ENCODE data around the gene CEP192. TPM values are rescaled to one million over a fixed set of nuclear protein-coding genes. Genes with fewer than 3 reads are reported as not detected.

Gene CEP192
- total and polyA plus RNA-seq, 2 of the 4 experiments (the other 2 are of a cell fraction), result 17.2 to 29.0 TPM

DNA sequence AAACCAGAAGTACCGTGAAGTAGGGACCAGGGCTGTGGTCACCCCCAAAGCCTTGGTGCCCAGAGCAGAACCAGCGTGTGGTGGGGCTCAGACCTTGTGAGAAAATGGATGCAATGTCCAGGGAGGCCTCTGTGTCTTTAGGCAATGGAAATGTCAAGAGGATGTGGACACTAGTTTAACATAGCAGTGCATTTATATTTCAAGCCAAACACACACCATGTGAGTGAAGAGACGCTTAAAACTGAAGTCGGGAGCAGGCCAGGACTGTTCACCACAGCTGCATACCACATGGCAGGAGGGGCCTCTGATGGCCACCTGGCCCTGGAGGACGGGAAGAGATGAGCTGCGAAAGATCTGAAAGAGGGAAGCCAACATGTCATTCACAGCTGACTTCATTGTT is 140.1 kb downstream of the CEP192 start:
- intact Hi-C loops (cut with micrococcal nuclease) (no loop called here), in situ Hi-C loops (cut with MboI; ENCODE audit: low sequenced_read_pairs) (no loop called here), dilution Hi-C loops (cut with HindIII; ENCODE audit: low sequenced_read_pairs, unreplicated experiment) (no loop called here)
- H4K20me1 ChIP-seq (ENCODE audit: insufficient read depth, low read length), result no peaks in the 10 kb centered on the region
- H3K4me2 ChIP-seq (ENCODE audit: low read depth, low read length), result no peak overlapping the region
- BruUV-seq (replicated peaks), result no TSS peak
- no peak overlapping the region for H3K18ac ChIP-seq (ENCODE audit: low read depth, low read length)
- no peak overlapping the region for H3K4me3 ChIP-seq (ENCODE audit: insufficient read depth, low read depth, low read length)
- no peak overlapping the region for H3K27ac ChIP-seq (ENCODE audit: insufficient read depth, low read length)
- H2AK9ac ChIP-seq (replicated peaks; ENCODE audit: low read depth, low read length, poor library complexity), result no peak overlapping the region
- no peak overlapping the region for H3K9ac ChIP-seq (ENCODE audit: low read depth, low read length)
- no peak overlapping the region for H2BK15ac ChIP-seq (ENCODE audit: low read depth, low read length)
- no peaks in the 10 kb centered on the region; the same call in 1 of the 2 replicates for H3K27me3 ChIP-seq (ENCODE audit: control insufficient read depth, insufficient read depth, low read length)
- no peak overlapping the region for H2AFZ ChIP-seq (replicated peaks; ENCODE audit: low read length, poor library complexity)
- ATAC-seq (ENCODE audit: low read depth), result no peak
- peaks cover 7% of the 10 kb centered on the region; the same call in 1 of the 2 replicates for H3K36me3 ChIP-seq (ENCODE audit: control insufficient read depth, insufficient read depth, low read length)
- no peak overlapping the region for H2BK120ac ChIP-seq (ENCODE audit: low read depth, low read length)
- no peak overlapping the region for H3K23ac ChIP-seq (ENCODE audit: low read depth, low read length)
- H2BK5ac ChIP-seq (ENCODE audit: low read depth, low read length, poor library complexity, severe bottlenecking), result no peak overlapping the region
- POLR2A ChIA-PET (ENCODE audit: unreplicated experiment), result no interaction called here
- no CpG with 5 or more reads among the region's 6 CpGs for WGBS, 2 experiments (ENCODE audit: extremely low coverage in 2 of 2, insufficient read length in 1 of 2)
- no peaks in the 10 kb centered on the region for H3K79me1 ChIP-seq (ENCODE audit: low read depth in 1 of 2, low read length in 2 of 2)
- peaks cover 4% of the 10 kb centered on the region; the same call in 1 of the 2 replicates for H3K9me1 ChIP-seq (ENCODE audit: insufficient read depth, low read length)
- H4K91ac ChIP-seq (ENCODE audit: insufficient read depth, low read depth, low read length), result no peak overlapping the region
- H3K9me3 ChIP-seq (ENCODE audit: control insufficient read depth, insufficient read depth, low read length), result no peaks in the 10 kb centered on the region; the same call in 1 of the 2 replicates
- H2BK20ac ChIP-seq (ENCODE audit: low read depth, low read length), result no peak overlapping the region
- CTCF ChIA-PET, result no interaction called here
- TF ChIP-seq, protein P1, sequence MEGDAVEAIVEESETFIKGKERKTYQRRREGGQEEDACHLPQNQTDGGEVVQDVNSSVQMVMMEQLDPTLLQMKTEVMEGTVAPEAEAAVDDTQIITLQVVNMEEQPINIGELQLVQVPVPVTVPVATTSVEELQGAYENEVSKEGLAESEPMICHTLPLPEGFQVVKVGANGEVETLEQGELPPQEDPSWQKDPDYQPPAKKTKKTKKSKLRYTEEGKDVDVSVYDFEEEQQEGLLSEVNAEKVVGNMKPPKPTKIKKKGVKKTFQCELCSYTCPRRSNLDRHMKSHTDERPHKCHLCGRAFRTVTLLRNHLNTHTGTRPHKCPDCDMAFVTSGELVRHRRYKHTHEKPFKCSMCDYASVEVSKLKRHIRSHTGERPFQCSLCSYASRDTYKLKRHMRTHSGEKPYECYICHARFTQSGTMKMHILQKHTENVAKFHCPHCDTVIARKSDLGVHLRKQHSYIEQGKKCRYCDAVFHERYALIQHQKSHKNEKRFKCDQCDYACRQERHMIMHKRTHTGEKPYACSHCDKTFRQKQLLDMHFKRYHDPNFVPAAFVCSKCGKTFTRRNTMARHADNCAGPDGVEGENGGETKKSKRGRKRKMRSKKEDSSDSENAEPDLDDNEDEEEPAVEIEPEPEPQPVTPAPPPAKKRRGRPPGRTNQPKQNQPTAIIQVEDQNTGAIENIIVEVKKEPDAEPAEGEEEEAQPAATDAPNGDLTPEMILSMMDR (conservative IDR thresholded peaks at IDR 0.05; ENCODE audit: low read depth, low read length), result no peak
- TF ChIP-seq NFE2L2 (IDR thresholded peaks at IDR 0.05; ENCODE audit: low read depth, low read length), result no peak
- TF ChIP-seq CEBPB (IDR thresholded peaks at IDR 0.05; ENCODE audit: low read depth, low read length), result no peak
- TF ChIP-seq POLR2A (IDR thresholded peaks at IDR 0.05; ENCODE audit: low read depth, low read length), result no peak
- TF ChIP-seq RFX5 (IDR thresholded peaks at IDR 0.05; ENCODE audit: low read depth, low read length), result no peak
- TF ChIP-seq CHD1 (IDR thresholded peaks at IDR 0.05; ENCODE audit: low read depth, low read length), result no peak
- TF ChIP-seq BHLHE40 (IDR thresholded peaks at IDR 0.05; ENCODE audit: low read depth, low read length), result no peak
- TF ChIP-seq SMC3 (IDR thresholded peaks at IDR 0.05; ENCODE audit: low read depth, low read length), result no peak
- TF ChIP-seq RCOR1 (IDR thresholded peaks at IDR 0.05; ENCODE audit: insufficient replicate concordance, low read length), result no peak
- no peak for TF ChIP-seq FOS (IDR thresholded peaks at IDR 0.05; ENCODE audit: low read depth, low read length)
- TF ChIP-seq, protein P2, sequence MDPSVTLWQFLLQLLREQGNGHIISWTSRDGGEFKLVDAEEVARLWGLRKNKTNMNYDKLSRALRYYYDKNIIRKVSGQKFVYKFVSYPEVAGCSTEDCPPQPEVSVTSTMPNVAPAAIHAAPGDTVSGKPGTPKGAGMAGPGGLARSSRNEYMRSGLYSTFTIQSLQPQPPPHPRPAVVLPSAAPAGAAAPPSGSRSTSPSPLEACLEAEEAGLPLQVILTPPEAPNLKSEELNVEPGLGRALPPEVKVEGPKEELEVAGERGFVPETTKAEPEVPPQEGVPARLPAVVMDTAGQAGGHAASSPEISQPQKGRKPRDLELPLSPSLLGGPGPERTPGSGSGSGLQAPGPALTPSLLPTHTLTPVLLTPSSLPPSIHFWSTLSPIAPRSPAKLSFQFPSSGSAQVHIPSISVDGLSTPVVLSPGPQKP (IDR thresholded peaks at IDR 0.05; ENCODE audit: borderline replicate concordance, low read depth, low read length), result no peak
- no peak overlapping the region for H4K5ac ChIP-seq (ENCODE audit: low read depth, low read length)
- no peak overlapping the region for H3K56ac ChIP-seq (ENCODE audit: extremely low read depth, insufficient read depth, low read length)
- H2AK5ac ChIP-seq (ENCODE audit: low read depth, low read length), result no peak overlapping the region
- H3K4ac ChIP-seq (ENCODE audit: low read depth, low read length), result no peak overlapping the region
- H3K4me1 ChIP-seq (ENCODE audit: control insufficient read depth, insufficient read depth, low read length), result no peaks in the 10 kb centered on the region
- no peak overlapping the region for H3K14ac ChIP-seq (replicated peaks; ENCODE audit: low read depth, low read length)
- no peak for DNase-seq
- no peak overlapping the region for H4K8ac ChIP-seq (ENCODE audit: low read depth in 2 of 2, low read length in 2 of 2)

Data from IMR-90 (cell line).